Measurements from ENCODE around the gene GATA5. TPM values are rescaled to one million over a fixed set of nuclear protein-coding genes. Genes with fewer than 3 reads are reported as not detected.
"Not testable (repeated sequence)": the region's sequence is repeated elsewhere in the genome, so short reads cannot be mapped to it uniquely, and the experiment has no call there.

GATA5 gene
- total and polyA plus RNA-seq, 5 donors = 1.5 to 3.1 (median 2.4) TPM

GRCh38 chr20:62495749-62496567 is 20.2 kb upstream of the GATA5 start:
- 49% methylated on average over 34 of the region's 34 CpGs for WGBS
- Histone ChIP-seq H3K4me1 (ENCODE audit: control insufficient read depth, insufficient read depth, low read length) (no peaks in the 10 kb centered on the region), H3K27me3 (ENCODE audit: control insufficient read depth, insufficient read depth) (no peaks in the 10 kb centered on the region), H3K4me3 (ENCODE audit: low read length) (no peak overlapping the region), H3K27ac (ENCODE audit: low read length) (peak overlapping the region; percentile 34), H3K9me3 (ENCODE audit: control insufficient read depth, low read length) (no peaks in the 10 kb centered on the region)
- ATAC-seq = peak in 1 of 2 donors; percentile 3
- no peak for DNase-seq
- intact Hi-C loops (cut with DNase I) = loop anchor here in 2 of 4 donors (5.0 to 10.0 kb wide), 3 partner anchors 81 to 291 kb away; no protein-coding TSS in a partner anchor

- 53% methylated on average over 26 of the region's 26 CpGs for WGBS
- Histone ChIP-seq H3K27ac (ENCODE audit: low read length) (peak overlapping the region; percentile 46), H3K4me1 (ENCODE audit: control insufficient read depth, insufficient read depth, low read length) (no peaks in the 10 kb centered on the region), H3K4me3 (ENCODE audit: low read length) (no peak overlapping the region), H3K27me3 (ENCODE audit: control insufficient read depth, insufficient read depth) (no peaks in the 10 kb centered on the region), H3K9me3 (ENCODE audit: control insufficient read depth, low read length) (no peaks in the 10 kb centered on the region)
- ATAC-seq = peak; percentile 7 to 8
- intact Hi-C loops (cut with DNase I) = loop anchor here in 2 of 4 donors (5.0 to 10.0 kb wide), 3 partner anchors 80 to 292 kb away; no protein-coding TSS in a partner anchor
- DNase-seq = no peak
Measured at GRCh38 chr20:62494980-62495748, 19.4 kb upstream of the GATA5 start.

- 29% methylated on average over 7 of the region's 7 CpGs for WGBS
- Histone ChIP-seq H3K9me3 (ENCODE audit: control insufficient read depth, low read length) (no peaks in the 10 kb centered on the region), H3K27me3 (ENCODE audit: control insufficient read depth, insufficient read depth) (no peaks in the 10 kb centered on the region), H3K4me3 (ENCODE audit: low read length) (no peak overlapping the region), H3K4me1 (ENCODE audit: control insufficient read depth, insufficient read depth, low read length) (no peaks in the 10 kb centered on the region), H3K27ac (ENCODE audit: low read length) (peak overlapping the region; percentile 46)
- DNase-seq = no peak
- ATAC-seq = peak; percentile 7 to 50
- intact Hi-C loops (cut with DNase I) = loop anchor here in 1 of 4 donors (10.0 kb wide), 1 partner anchor 80 kb away; no protein-coding TSS in a partner anchor
Measured at GRCh38 chr20:62494537-62494936, 18.7 kb upstream of the GATA5 start.

- no peaks in the 10 kb centered on the region for H3K4me1 ChIP-seq (ENCODE audit: control insufficient read depth, insufficient read depth, low read length)
- no peaks in the 10 kb centered on the region for H3K9me3 ChIP-seq (ENCODE audit: control insufficient read depth, low read length)
- no peak overlapping the region for H3K27ac ChIP-seq (ENCODE audit: low read length)
- no peaks in the 10 kb centered on the region for H3K27me3 ChIP-seq (ENCODE audit: control insufficient read depth, insufficient read depth)
- ATAC-seq (no peak), DNase-seq (no peak)
- H3K4me3 ChIP-seq (ENCODE audit: low read length) = no peak overlapping the region
- intact Hi-C loops (cut with DNase I) = loop anchor here in 1 of 4 donors (10.0 kb wide), 1 partner anchor 79 kb away; no protein-coding TSS in a partner anchor
- WGBS = 92% methylated on average over 10 of the region's 10 CpGs
Measured at GRCh38 chr20:62493886-62494285, 18.1 kb upstream of the GATA5 start.

- H3K9me3 ChIP-seq (ENCODE audit: control insufficient read depth, low read length) = no peaks in the 10 kb centered on the region
- WGBS = 76% methylated on average over 15 of the region's 15 CpGs
- intact Hi-C loops (cut with DNase I) = loop anchor here in 1 of 4 donors (10.0 kb wide), 1 partner anchor 79 kb away; no protein-coding TSS in a partner anchor
- H3K4me1 ChIP-seq (ENCODE audit: control insufficient read depth, insufficient read depth, low read length) = no peaks in the 10 kb centered on the region
- DNase-seq = no peak
- ATAC-seq = peak in 1 of 2 donors; percentile 7
- H3K4me3 ChIP-seq (ENCODE audit: low read length) = no peak overlapping the region
- H3K27me3 ChIP-seq (ENCODE audit: control insufficient read depth, insufficient read depth) = no peaks in the 10 kb centered on the region
- no peak overlapping the region for H3K27ac ChIP-seq (ENCODE audit: low read length)
Measured at GRCh38 chr20:62493253-62493885, 17.6 kb upstream of the GATA5 start.

GRCh38 chr20:62492711-62493110 is 16.9 kb upstream of the GATA5 start:
- Histone ChIP-seq H3K27ac (ENCODE audit: low read length) (no peak overlapping the region), H3K4me3 (ENCODE audit: low read length) (no peak overlapping the region), H3K4me1 (ENCODE audit: control insufficient read depth, insufficient read depth, low read length) (no peaks in the 10 kb centered on the region), H3K9me3 (ENCODE audit: control insufficient read depth, low read length) (no peaks in the 10 kb centered on the region), H3K27me3 (ENCODE audit: control insufficient read depth, insufficient read depth) (no peaks in the 10 kb centered on the region)
- intact Hi-C loops (cut with DNase I) = loop anchor here in 1 of 4 donors (10.0 kb wide), 1 partner anchor 78 kb away; no protein-coding TSS in a partner anchor
- WGBS = 91% methylated on average over 10 of the region's 10 CpGs
- DNase-seq (no peak), ATAC-seq (no peak)

GRCh38 chr20:62490783-62491182 is 15.0 kb upstream of the GATA5 start:
- WGBS = 73% methylated on average over 4 of the region's 4 CpGs
- intact Hi-C loops (cut with DNase I) = loop anchor here in 1 of 4 donors (10.0 kb wide), 1 partner anchor 76 kb away; no protein-coding TSS in a partner anchor
- not testable (repeated sequence) for DNase-seq; H3K4me3 ChIP-seq (ENCODE audit: low read length); H3K27ac ChIP-seq (ENCODE audit: low read length); H3K9me3 ChIP-seq (ENCODE audit: control insufficient read depth, low read length); ATAC-seq; H3K4me1 ChIP-seq (ENCODE audit: control insufficient read depth, insufficient read depth, low read length); H3K27me3 ChIP-seq (ENCODE audit: control insufficient read depth, insufficient read depth)

GRCh38 chr20:62489932-62490263 is 14.1 kb upstream of the GATA5 start:
- DNase-seq (no peak), ATAC-seq (no peak)
- intact Hi-C loops (cut with DNase I) = loop anchor here in 2 of 4 donors (5.0 to 10.0 kb wide), 2 partner anchors 75 to 78 kb away; no protein-coding TSS in a partner anchor
- Histone ChIP-seq H3K27ac (ENCODE audit: low read length) (no peak overlapping the region), H3K9me3 (ENCODE audit: control insufficient read depth, low read length) (no peaks in the 10 kb centered on the region), H3K4me1 (ENCODE audit: control insufficient read depth, insufficient read depth, low read length) (no peaks in the 10 kb centered on the region), H3K27me3 (ENCODE audit: control insufficient read depth, insufficient read depth) (no peaks in the 10 kb centered on the region), H3K4me3 (ENCODE audit: low read length) (no peak overlapping the region)
- 95% methylated on average over 8 of the region's 8 CpGs for WGBS

GRCh38 chr20:62489186-62489931 is 13.6 kb upstream of the GATA5 start:
- H3K4me3 ChIP-seq (ENCODE audit: low read length) = no peak overlapping the region
- WGBS = 79% methylated on average over 18 of the region's 18 CpGs
- H3K9me3 ChIP-seq (ENCODE audit: control insufficient read depth, low read length) = no peaks in the 10 kb centered on the region
- intact Hi-C loops (cut with DNase I) = loop anchor here in 1 of 4 donors (5.0 kb wide), 1 partner anchor 77 kb away; no protein-coding TSS in a partner anchor
- DNase-seq = peak in 1 of 3 donors; percentile 47
- H3K4me1 ChIP-seq (ENCODE audit: control insufficient read depth, insufficient read depth, low read length) = no peaks in the 10 kb centered on the region
- no peak for ATAC-seq
- no peak overlapping the region for H3K27ac ChIP-seq (ENCODE audit: low read length)
- H3K27me3 ChIP-seq (ENCODE audit: control insufficient read depth, insufficient read depth) = no peaks in the 10 kb centered on the region

- Histone ChIP-seq H3K4me1 (ENCODE audit: control insufficient read depth, insufficient read depth, low read length) (no peaks in the 10 kb centered on the region), H3K9me3 (ENCODE audit: control insufficient read depth, low read length) (no peaks in the 10 kb centered on the region), H3K27me3 (ENCODE audit: control insufficient read depth, insufficient read depth) (no peaks in the 10 kb centered on the region), H3K4me3 (ENCODE audit: low read length) (no peak overlapping the region), H3K27ac (ENCODE audit: low read length) (no peak overlapping the region)
- ATAC-seq (no peak), DNase-seq (no peak)
- intact Hi-C loops (cut with DNase I) = loop anchor here in 1 of 4 donors (5.0 kb wide), 1 partner anchor 76 kb away; no protein-coding TSS in a partner anchor
- 85% methylated on average over 3 of the region's 3 CpGs for WGBS
Measured at GRCh38 chr20:62488470-62488869, 12.7 kb upstream of the GATA5 start.
